Bronchial epithelial cell (primary cell): ENCODE data around the gene COPS8. TPM values are rescaled to one million over a fixed set of nuclear protein-coding genes. Genes with fewer than 3 reads are reported as not detected.
A peak's percentile ranks its signal among the peaks of the same experiment; 100 is the strongest.

Source experiments
- DNase-seq: peaks from one replicate; pipeline ENCODE4 v3.0.0-alpha.2; 2010; ENCODE audit warnings: low read depth
- FAIRE-seq: peaks from 2 replicates; lab custom pipeline; 2011; peaks lifted over from hg19 to GRCh38; lab: Jason Lieb, UNC
- H3K27me3 ChIP-seq: 2 replicates; pipeline ENCODE4 v1.5.1; 2011; ENCODE audit warnings: low read length; ENCODE audit not compliant: control insufficient read depth, insufficient read depth
- H3K36me3 ChIP-seq: 2 replicates; pipeline ENCODE4 v1.5.1; 2011; ENCODE audit warnings: low read length; ENCODE audit not compliant: control insufficient read depth, insufficient read depth
- H3K4me3 ChIP-seq: 2 replicates; pipeline ENCODE4 v1.5.1; 2011; ENCODE audit warnings: mild to moderate bottlenecking, low read depth, low read length, control low read depth
- total RNA-seq: library from RNA; depleted of rRNA; stranded (reverse); fragments of >200 nt; gene quantifications from 2 replicates; pipeline ENCODE4 v1.2.1, GENCODE V29; 2014
- TF ChIP-seq, protein P1 (sequence below): IDR thresholded peaks from 2 replicates; pipeline ENCODE4 v1.5.1; 2011; ENCODE audit warnings: mild to moderate bottlenecking, moderate library complexity, low read length, control low read depth, inconsistent platforms; ENCODE audit not compliant: insufficient read depth, severe bottlenecking

Gene COPS8
- total RNA-seq, 1 donor from 2014 or later = 58.2 TPM

DNA sequence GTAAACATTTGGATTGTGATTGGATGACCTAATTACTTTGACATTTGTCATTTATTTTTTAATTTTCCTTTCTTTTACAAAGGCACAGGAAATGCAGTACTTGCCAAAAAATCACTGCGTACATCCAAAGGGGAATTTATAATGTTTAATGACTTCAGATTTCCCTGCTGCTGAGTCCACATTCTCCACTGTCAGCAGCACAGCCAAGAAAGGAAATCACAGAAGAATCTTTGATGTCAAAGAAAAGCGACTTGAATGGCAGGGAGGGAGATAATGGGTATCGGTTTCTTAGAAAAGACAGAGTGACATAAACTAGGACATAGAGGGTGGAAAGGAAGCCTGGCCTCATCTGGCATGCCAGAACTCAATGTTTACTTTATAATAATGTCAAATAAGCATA is 41.4 kb upstream of the COPS8 start:
- Histone ChIP-seq H3K36me3 (no peaks in the 10 kb centered on the region), H3K27me3 (no peaks in the 10 kb centered on the region), H3K4me3 (no peak overlapping the region)
- TF ChIP-seq, protein P1, sequence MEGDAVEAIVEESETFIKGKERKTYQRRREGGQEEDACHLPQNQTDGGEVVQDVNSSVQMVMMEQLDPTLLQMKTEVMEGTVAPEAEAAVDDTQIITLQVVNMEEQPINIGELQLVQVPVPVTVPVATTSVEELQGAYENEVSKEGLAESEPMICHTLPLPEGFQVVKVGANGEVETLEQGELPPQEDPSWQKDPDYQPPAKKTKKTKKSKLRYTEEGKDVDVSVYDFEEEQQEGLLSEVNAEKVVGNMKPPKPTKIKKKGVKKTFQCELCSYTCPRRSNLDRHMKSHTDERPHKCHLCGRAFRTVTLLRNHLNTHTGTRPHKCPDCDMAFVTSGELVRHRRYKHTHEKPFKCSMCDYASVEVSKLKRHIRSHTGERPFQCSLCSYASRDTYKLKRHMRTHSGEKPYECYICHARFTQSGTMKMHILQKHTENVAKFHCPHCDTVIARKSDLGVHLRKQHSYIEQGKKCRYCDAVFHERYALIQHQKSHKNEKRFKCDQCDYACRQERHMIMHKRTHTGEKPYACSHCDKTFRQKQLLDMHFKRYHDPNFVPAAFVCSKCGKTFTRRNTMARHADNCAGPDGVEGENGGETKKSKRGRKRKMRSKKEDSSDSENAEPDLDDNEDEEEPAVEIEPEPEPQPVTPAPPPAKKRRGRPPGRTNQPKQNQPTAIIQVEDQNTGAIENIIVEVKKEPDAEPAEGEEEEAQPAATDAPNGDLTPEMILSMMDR = no peak
- FAIRE-seq = no peak
- DNase-seq = no peak

DNA sequence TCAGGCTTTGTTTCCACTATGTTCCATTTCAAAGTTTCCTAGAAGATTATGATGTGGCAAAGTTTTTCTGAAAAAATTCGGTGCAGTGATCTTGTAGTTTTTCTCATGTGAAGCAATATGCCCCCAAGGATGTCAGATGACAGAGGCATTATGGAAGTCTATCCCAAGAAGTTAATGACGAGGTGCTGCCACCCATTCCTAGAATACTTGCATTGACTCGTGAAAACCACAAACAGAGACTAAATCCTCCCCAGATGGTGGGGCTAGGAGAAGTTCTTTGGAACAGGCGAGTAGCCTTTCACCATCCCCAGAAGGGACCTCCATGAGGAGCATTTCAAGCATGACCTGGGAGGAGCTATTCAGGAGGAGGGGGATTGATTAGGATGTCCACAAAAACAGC is 40.2 kb upstream of the COPS8 start:
- FAIRE-seq = no peak
- no peaks in the 10 kb centered on the region for H3K27me3 ChIP-seq
- H3K4me3 ChIP-seq = no peak overlapping the region
- peak; percentile 10 for DNase-seq
- no peaks in the 10 kb centered on the region for H3K36me3 ChIP-seq
- TF ChIP-seq, protein P1 = no peak

DNA sequence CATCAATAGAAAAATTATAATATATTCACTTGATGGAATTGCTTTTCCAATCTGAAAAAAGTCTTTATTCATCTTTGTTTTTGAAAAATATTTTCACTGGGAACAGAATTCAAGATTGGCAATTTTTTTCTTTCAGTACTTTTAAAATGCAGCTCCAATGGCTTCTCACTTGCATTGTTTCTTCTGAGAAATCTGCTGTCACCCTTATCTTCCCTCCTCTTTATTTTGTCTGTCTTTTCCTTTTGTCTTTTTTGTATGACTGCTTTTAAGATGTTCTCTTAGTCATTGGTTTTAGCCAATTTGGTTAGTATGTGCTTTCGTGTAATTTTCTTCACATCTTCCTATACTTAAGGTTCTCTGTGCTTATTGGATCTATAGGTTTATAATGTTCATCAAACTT is 37.1 kb upstream of the COPS8 start:
- DNase-seq (no peak), FAIRE-seq (no peak)
- no peak overlapping the region for H3K4me3 ChIP-seq
- H3K27me3 ChIP-seq = no peaks in the 10 kb centered on the region
- H3K36me3 ChIP-seq = no peaks in the 10 kb centered on the region
- TF ChIP-seq, protein P1 = no peak

DNA sequence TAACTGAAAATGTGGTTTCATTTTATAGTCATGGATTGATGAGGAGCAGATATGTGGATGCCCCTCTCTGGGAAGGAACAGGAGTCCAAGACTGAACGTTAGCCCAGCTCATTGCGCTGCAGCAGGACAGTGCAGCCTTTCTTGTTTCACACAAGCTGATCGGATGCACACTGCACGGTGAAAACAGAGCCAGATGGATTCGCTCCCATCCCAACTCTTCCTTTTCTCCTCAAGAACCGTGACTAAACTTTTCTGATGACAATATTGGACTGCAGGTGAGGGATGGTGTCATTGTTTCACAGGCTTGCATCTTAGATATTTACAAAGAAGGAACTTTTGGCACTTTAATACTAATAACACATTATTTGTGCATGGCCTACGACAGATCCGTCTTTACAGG is 33.8 kb upstream of the COPS8 start:
- FAIRE-seq (no peak), DNase-seq (no peak)
- Histone ChIP-seq H3K36me3 (no peaks in the 10 kb centered on the region), H3K4me3 (no peak overlapping the region), H3K27me3 (no peaks in the 10 kb centered on the region)
- TF ChIP-seq, protein P1 = no peak

DNA sequence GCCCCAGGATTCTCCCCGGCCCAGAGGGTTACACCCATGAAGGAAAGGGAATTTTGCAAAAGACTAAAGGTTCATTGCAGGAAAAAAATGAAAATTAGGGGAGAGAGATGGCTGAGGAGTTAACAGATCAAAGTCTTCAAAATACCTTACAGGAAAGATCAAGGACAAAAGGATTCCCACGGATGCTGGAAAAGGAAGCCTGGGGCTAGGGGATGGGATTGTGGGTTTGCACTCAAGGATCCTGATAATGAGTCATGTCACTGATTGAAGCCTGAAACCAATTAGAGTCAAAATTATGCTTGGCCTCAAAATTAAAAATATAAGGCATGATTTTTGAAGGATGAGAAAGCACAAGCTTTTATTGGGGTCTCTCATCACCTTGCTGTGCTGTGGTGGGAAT is 32.6 kb upstream of the COPS8 start:
- no peak overlapping the region for H3K4me3 ChIP-seq
- FAIRE-seq = no peak
- H3K27me3 ChIP-seq = no peaks in the 10 kb centered on the region
- DNase-seq = peak; percentile 8
- H3K36me3 ChIP-seq = no peaks in the 10 kb centered on the region
- TF ChIP-seq, protein P1 = no peak

DNA sequence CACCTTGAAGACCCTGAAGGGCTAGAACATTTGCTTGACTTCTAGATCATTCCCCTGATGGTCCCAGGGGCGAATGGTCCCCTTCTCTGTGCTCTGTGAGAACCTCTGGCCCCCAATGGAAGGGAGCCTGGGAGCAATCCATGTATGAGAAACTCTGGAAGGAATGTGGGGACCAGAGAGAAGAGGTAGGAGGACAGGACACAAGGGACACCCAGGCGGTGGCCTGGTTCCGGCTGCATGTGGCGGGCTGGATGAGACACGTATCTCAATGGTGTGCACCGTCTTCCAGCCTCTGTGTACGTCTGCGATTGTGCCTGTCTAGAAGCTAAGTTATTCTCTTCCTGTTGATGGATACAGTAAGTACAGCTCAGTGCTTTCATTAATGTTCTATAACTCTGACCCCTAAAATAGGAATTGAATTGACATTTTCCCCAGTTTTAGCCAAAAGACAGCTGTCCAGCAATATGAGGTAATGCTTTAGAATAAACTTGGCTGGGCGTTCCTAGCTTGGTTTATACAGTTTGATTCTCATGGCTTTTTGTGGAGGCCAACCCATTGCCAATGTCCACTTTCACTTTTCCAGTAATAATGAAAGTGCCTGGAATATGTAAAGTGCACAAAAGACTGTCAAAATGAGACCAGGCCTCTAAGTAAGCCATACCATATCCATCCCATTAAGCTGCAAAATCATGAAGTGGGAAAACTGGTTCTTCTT is 30.1 kb upstream of the COPS8 start:
- H3K27me3 ChIP-seq = no peaks in the 10 kb centered on the region
- TF ChIP-seq, protein P1 = no peak
- FAIRE-seq = no peak
- no peak for DNase-seq
- no peak overlapping the region for H3K4me3 ChIP-seq
- peaks cover 1% of the 10 kb centered on the region for H3K36me3 ChIP-seq
